ENCODE data around the gene SLC25A51. TPM values are rescaled to one million over a fixed set of nuclear protein-coding genes. Genes with fewer than 3 reads are reported as not detected.

SLC25A51 gene
- total RNA-seq, 4 donors from 2014 or later, result 36.3 to 52.5 (median 40.4) TPM

DNA sequence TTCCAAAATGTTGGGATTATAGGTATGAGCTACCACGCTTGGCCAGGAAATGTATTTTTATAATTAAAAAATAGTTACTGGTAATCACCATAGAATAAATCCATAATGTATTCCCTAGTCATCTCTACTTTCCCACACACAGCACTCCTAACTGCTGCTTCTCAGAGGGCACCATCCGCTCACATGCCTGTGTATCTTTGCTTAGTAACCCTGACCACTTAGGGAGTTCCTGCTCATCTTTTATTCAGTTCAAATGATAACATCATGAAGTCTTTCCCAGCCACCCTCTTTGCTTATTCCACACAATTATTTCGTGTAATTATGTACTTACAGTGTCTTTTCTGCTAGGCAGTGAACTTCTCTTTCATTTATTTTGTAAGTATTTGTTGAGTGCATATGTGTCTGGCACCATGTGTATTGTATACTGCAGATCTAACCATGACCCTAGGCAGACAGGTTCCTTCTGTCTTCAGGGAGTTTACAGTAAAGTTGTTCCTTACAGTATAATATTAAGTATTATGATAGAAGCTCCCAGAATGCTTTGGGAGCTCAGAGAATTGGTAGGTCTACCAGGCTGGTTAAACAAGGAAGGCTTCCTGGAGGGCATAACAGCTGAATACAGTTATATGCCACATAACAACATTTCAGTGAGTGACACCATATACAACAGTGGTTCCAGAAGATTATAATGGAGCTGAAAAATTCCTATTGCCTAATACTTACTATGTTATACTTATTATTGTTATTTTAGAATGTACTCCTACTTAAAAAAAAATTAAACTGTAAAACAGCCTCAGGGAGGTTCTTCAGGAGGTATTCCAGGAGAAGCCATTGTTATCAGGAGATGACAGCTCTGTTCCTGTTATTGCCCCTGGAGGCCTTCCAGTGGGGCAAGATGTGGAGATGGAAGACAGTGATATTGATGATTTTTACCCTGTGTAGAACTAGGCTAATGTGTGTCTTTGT lies 64.1 kb downstream of the SLC25A51 start:
- TF ChIP-seq, protein P1, sequence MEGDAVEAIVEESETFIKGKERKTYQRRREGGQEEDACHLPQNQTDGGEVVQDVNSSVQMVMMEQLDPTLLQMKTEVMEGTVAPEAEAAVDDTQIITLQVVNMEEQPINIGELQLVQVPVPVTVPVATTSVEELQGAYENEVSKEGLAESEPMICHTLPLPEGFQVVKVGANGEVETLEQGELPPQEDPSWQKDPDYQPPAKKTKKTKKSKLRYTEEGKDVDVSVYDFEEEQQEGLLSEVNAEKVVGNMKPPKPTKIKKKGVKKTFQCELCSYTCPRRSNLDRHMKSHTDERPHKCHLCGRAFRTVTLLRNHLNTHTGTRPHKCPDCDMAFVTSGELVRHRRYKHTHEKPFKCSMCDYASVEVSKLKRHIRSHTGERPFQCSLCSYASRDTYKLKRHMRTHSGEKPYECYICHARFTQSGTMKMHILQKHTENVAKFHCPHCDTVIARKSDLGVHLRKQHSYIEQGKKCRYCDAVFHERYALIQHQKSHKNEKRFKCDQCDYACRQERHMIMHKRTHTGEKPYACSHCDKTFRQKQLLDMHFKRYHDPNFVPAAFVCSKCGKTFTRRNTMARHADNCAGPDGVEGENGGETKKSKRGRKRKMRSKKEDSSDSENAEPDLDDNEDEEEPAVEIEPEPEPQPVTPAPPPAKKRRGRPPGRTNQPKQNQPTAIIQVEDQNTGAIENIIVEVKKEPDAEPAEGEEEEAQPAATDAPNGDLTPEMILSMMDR (IDR thresholded peaks at IDR 0.05; ENCODE audit: low read depth), result no peak

Small RNAs within 50 kb of the gene (small RNA-seq; reads per million reads assigned to genes)
- gene RNU7-124P, result not detected

Other genes with a start within 250 kb of the SLC25A51 start
- 1 to 10 TPM; 5.6 to 8.6 (median 6.4) TPM for gene TRMT10B, start 150.3 kb downstream of the SLC25A51 start, total RNA-seq
- 10 to 100 TPM; 28.7 to 36.8 (median 31.1) TPM for gene EXOSC3, start 119.1 kb downstream of the SLC25A51 start, total RNA-seq
- gene DCAF10, start 103.3 kb downstream of the SLC25A51 start, total RNA-seq, result 10 to 100 TPM; 29.3 to 45.8 (median 38.6) TPM
- gene SHB, start 165.1 kb upstream of the SLC25A51 start, total RNA-seq, result 1 to 10 TPM; 2.6 to 5.7 (median 4.7) TPM